HepG2 (cell line): ENCODE data around the gene B3GALNT2. TPM values are rescaled to one million over a fixed set of nuclear protein-coding genes. Genes with fewer than 3 reads are reported as not detected.

Source experiments
- AGO2 ChIP-seq: fragments of 200-400 bp; formaldehyde crosslinking; optimal IDR thresholded peaks from 2 replicates; pipeline ENCODE3; 2017; ENCODE audit warnings: mild to moderate bottlenecking, low read depth, low read length, moderate library complexity
- CCAR2 ChIP-seq: fragments of 200-400 bp; formaldehyde crosslinking; optimal IDR thresholded peaks from 2 replicates; pipeline ENCODE3; 2018; ENCODE audit warnings: low read depth, mild to moderate bottlenecking, low read length, moderate library complexity
- GRHL1 ChIP-seq: sonication (generic); formaldehyde crosslinking; conservative IDR thresholded peaks from 2 replicates; pipeline ENCODE4 v1.8.0; 2022; ENCODE audit warnings: missing genetic modification reagents
- IRF1 ChIP-seq: sonication (generic); formaldehyde crosslinking; IDR thresholded peaks from 2 replicates; pipeline ENCODE4 v1.4.0; 2020; ENCODE audit warnings: low read depth, mild to moderate bottlenecking, missing genetic modification reagents
- MYC ChIP-seq: sonication (generic); formaldehyde crosslinking; IDR thresholded peaks from 2 replicates; pipeline ENCODE4 v1.9.0; 2021; ENCODE audit warnings: missing genetic modification reagents, borderline replicate concordance
- RFXANK ChIP-seq: IDR thresholded peaks from 2 replicates; pipeline ENCODE4 v1.6.1; 2016
- TCF7L2 ChIP-seq: IDR thresholded peaks from 2 replicates; pipeline ENCODE4 v1.6.1; 2011; ENCODE audit warnings: mild to moderate bottlenecking, low read depth, low read length, moderate library complexity
- TERF1 ChIP-seq: sonication (generic); formaldehyde crosslinking; IDR thresholded peaks from 2 replicates; pipeline ENCODE4 v1.8.0; 2022; ENCODE audit warnings: mild to moderate bottlenecking, missing genetic modification reagents, moderate library complexity
- THRA ChIP-seq: sonication (generic); formaldehyde crosslinking; IDR thresholded peaks from 2 replicates; pipeline ENCODE4 v1.4.0; 2020; ENCODE audit warnings: missing genetic modification reagents, borderline replicate concordance
- ZBTB20 ChIP-seq: sonication (generic); formaldehyde crosslinking; IDR thresholded peaks from 2 replicates; pipeline ENCODE4 v1.8.1; 2023; ENCODE audit warnings: missing genetic modification reagents, low read depth, mild to moderate bottlenecking, borderline replicate concordance
- ZFP41 ChIP-seq: sonication (generic); formaldehyde crosslinking; IDR thresholded peaks from 2 replicates; pipeline ENCODE4 v1.4.0; 2020; ENCODE audit warnings: mild to moderate bottlenecking, missing genetic modification reagents, borderline replicate concordance
- ZFYVE20 ChIP-seq: sonication (generic); formaldehyde crosslinking; IDR thresholded peaks from 2 replicates; pipeline ENCODE4 v1.8.0; 2023; ENCODE audit warnings: low read depth, mild to moderate bottlenecking, moderate library complexity, missing genetic modification reagents, borderline replicate concordance
- ZKSCAN8 ChIP-seq: IDR thresholded peaks from 2 replicates; pipeline ENCODE4 v1.6.1; 2016; ENCODE audit warnings: borderline replicate concordance, missing genetic modification reagents, missing compliant biosample characterization
- ZMYM3 ChIP-seq: sonication (generic); formaldehyde crosslinking; IDR thresholded peaks from 2 replicates; pipeline ENCODE4 v1.5.1; 2020; ENCODE audit warnings: mild to moderate bottlenecking, missing genetic modification reagents
- ZNF121 ChIP-seq: sonication (generic); formaldehyde crosslinking; IDR thresholded peaks from 2 replicates; pipeline ENCODE4 v1.5.0; 2020; ENCODE audit warnings: mild to moderate bottlenecking, missing genetic modification reagents
- ZNF317 ChIP-seq: sonication (generic); formaldehyde crosslinking; IDR thresholded peaks from 2 replicates; pipeline ENCODE4 v1.5.0; 2020; ENCODE audit warnings: mild to moderate bottlenecking, missing genetic modification reagents
- ZNF326 ChIP-seq: sonication (generic); formaldehyde crosslinking; IDR thresholded peaks from 2 replicates; pipeline ENCODE4 v1.4.0; 2020; ENCODE audit warnings: missing genetic modification reagents, borderline replicate concordance
- polyA plus RNA-seq, 8 experiments: library from polyadenylated mRNA; depleted of rRNA in 3 of 8; stranded (reverse) in 7 of 8; unstranded in 1 of 8; fragments of >200 nt; fragmentation: Illumina TruSeq in 4 of 8; extraction: Trizol in 4 of 8; gene quantifications; 2 replicates each; pipeline versions ENCODE4 v1.2.1 to v1.2.3, GENCODE V29; 2011 to 2016; ENCODE audit warnings: low read depth in 4 of 8, missing spikeins in 1 of 8, mixed read lengths in 1 of 8; ENCODE audit not compliant: insufficient read depth in 1 of 8
- total RNA-seq, 5 experiments: library from RNA; depleted of rRNA; stranded (reverse); fragments of >200 nt; fragmentation: Illumina TruSeq; extraction: Trizol; gene quantifications; 2 replicates each; pipeline ENCODE4 v1.2.3, GENCODE V29; 2016; ENCODE audit warnings: low read depth in 1 of 5
- TF ChIP-seq, protein P1 (sequence below): sonication (generic); formaldehyde crosslinking; IDR thresholded peaks from 2 replicates; pipeline ENCODE4 v1.4.0; 2020; ENCODE audit warnings: mild to moderate bottlenecking, low read depth, missing genetic modification reagents
- TF ChIP-seq, protein P2 (sequence below), 2 experiments: sonication (generic) in 1 of 2; formaldehyde crosslinking in 1 of 2; IDR thresholded peaks; 2 replicates each; pipeline versions ENCODE4 v1.4.0 to v1.6.1; 2018 to 2020; ENCODE audit warnings: missing genetic modification reagents in 2 of 2, borderline replicate concordance in 1 of 2, low read depth in 1 of 2, mild to moderate bottlenecking in 1 of 2, missing biosample characterization in 1 of 2

B3GALNT2 gene
- total and polyA plus RNA-seq, 2 of the 13 experiments (the other 11 are each of a cell fraction or from before 2014, with no cell fraction given) = 16.5 to 28.9 TPM

GRCh38 chr1:235415008-235415904 lies 89.0 kb downstream of the B3GALNT2 start (continued):
- TF ChIP-seq, protein P1, sequence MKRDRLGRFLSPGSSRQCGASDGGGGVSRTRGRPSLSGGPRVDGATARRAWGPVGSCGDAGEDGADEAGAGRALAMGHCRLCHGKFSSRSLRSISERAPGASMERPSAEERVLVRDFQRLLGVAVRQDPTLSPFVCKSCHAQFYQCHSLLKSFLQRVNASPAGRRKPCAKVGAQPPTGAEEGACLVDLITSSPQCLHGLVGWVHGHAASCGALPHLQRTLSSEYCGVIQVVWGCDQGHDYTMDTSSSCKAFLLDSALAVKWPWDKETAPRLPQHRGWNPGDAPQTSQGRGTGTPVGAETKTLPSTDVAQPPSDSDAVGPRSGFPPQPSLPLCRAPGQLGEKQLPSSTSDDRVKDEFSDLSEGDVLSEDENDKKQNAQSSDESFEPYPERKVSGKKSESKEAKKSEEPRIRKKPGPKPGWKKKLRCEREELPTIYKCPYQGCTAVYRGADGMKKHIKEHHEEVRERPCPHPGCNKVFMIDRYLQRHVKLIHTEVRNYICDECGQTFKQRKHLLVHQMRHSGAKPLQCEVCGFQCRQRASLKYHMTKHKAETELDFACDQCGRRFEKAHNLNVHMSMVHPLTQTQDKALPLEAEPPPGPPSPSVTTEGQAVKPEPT = no peak
- TF ChIP-seq ZFP41 (CRISPR knock-in tag) (no peak), MYC (CRISPR knock-in tag) (no peak), ZMYM3 (CRISPR knock-in tag) (no peak), IRF1 (no peak), RFXANK (no peak), THRA (CRISPR knock-in tag) (peak; percentile 61; the same call in 1 of the 2 replicates), AGO2 (no peak), ZKSCAN8 (CRISPR knock-in tag) (no peak; the same call in 1 of the 2 replicates), ZBTB20 (no peak), ZNF121 (CRISPR knock-in tag) (peak; percentile 65), TCF7L2 (no peak), GRHL1 (no peak), TERF1 (CRISPR knock-in tag) (no peak), ZNF326 (no peak), ZFYVE20 (CRISPR knock-in tag) (no peak), CCAR2 (no peak), ZNF317 (CRISPR knock-in tag) (no peak)
- TF ChIP-seq, protein P2, sequence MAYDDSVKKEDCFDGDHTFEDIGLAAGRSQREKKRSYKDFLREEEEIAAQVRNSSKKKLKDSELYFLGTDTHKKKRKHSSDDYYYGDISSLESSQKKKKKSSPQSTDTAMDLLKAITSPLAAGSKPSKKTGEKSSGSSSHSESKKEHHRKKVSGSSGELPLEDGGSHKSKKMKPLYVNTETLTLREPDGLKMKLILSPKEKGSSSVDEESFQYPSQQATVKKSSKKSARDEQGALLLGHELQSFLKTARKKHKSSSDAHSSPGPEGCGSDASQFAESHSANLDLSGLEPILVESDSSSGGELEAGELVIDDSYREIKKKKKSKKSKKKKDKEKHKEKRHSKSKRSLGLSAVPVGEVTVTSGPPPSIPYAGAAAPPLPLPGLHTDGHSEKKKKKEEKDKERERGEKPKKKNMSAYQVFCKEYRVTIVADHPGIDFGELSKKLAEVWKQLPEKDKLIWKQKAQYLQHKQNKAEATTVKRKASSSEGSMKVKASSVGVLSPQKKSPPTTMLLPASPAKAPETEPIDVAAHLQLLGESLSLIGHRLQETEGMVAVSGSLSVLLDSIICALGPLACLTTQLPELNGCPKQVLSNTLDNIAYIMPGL (CRISPR knock-in tag; IDR thresholded peaks at IDR 0.05; ENCODE audit: borderline replicate concordance in 1 of 2, low read depth in 1 of 2) = peak in 1 of 2 experiments; percentile 49; a peak in 1 of 4 replicates
